Measurements from ENCODE around the gene ZC3H4. TPM values are rescaled to one million over a fixed set of nuclear protein-coding genes. Genes with fewer than 3 reads are reported as not detected.

The ZC3H4 gene
- total RNA-seq, 1 experiment from 2014 or later, result 105 TPM

DNA sequence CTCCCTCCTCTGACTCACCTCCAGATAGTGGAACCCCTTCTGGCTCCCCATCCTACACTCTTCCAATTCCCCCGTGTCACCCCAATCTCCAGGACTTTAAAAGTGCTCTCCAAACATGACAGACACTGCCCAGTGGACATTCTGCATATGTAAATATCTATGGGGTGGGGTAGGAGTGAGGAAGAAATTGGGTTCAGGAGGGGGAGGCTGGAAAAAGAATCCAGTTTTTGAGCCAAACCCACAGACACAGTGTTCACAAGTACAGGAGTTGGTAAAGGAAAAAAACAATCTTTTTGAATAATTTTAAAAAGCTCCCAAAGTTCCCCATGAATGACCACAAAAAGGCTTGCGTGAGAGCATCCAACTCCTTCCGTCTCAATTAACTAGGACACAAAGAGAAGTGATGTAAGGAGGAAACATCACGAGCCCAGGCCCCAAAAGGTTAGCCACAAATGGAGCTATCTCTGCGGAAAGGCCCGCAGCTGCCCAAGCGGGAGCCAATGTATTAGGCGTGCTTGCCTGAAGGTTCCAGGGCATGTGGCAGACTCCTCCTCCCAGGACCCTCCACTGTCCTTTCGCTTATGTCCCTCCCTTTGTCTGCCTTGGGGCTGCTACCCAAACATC, 18.0 kb downstream of the ZC3H4 start:
- Histone ChIP-seq H4K5ac (ENCODE audit: insufficient read length, low read depth, low read length) (no peak overlapping the region), H3K4me2 (ENCODE audit: insufficient read depth, insufficient read length, low read length) (no peak overlapping the region), H4K91ac (ENCODE audit: insufficient read length, low read depth, low read length) (no peak overlapping the region), H3K56ac (ENCODE audit: insufficient read length, low read depth, low read length) (no peak overlapping the region), H3K4me1 (ENCODE audit: insufficient read depth, low read length) (peaks cover 2% of the 10 kb centered on the region; the same call in 1 of the 2 replicates), H3K9me3 (ENCODE audit: control insufficient read depth, low read depth, low read length) (no peaks in the 10 kb centered on the region), H3T11ph (ENCODE audit: low read length) (no peak overlapping the region), H4K8ac (replicated peaks; ENCODE audit: insufficient read length, low read depth, low read length) (no peak overlapping the region), H3K9ac (ENCODE audit: extremely low read depth, insufficient read length, low read length) (no peak overlapping the region), H3K18ac (ENCODE audit: insufficient read length, low read depth, low read length) (no peak overlapping the region), H4K20me1 (ENCODE audit: control insufficient read depth, insufficient read depth, insufficient read length) (no peaks in the 10 kb centered on the region), H3K27ac (ENCODE audit: insufficient read length, low read depth, low read length) (no peak overlapping the region), H2BK15ac (ENCODE audit: low read depth, low read length) (no peak overlapping the region), H3K79me2 (ENCODE audit: insufficient read depth, low read length) (peaks cover 9% of the 10 kb centered on the region; the same call in 1 of the 2 replicates), H3K79me1 (ENCODE audit: insufficient read depth, low read depth, low read length, poor library complexity, severe bottlenecking) (peaks cover 10% of the 10 kb centered on the region), H2AFZ (ENCODE audit: low read length) (no peak overlapping the region), H3K4ac (ENCODE audit: low read depth, low read length) (no peak overlapping the region), H2AK5ac (ENCODE audit: insufficient read length, low read length) (no peak overlapping the region), H3K14ac (ENCODE audit: insufficient read depth, low read length) (no peak overlapping the region), H3K23me2 (ENCODE audit: insufficient read length, low read depth, low read length, poor library complexity, severe bottlenecking) (no peaks in the 10 kb centered on the region), H2BK20ac (ENCODE audit: low read depth, low read length, poor library complexity, severe bottlenecking) (no peak overlapping the region), H2BK12ac (ENCODE audit: insufficient read length, low read depth, low read length) (no peak overlapping the region), H2BK5ac (ENCODE audit: insufficient read length, low read length) (no peak overlapping the region), H3K27me3 (ENCODE audit: insufficient read depth, low read length) (no peaks in the 10 kb centered on the region), H3K23ac (ENCODE audit: insufficient read length, low read depth, low read length) (no peak overlapping the region), H2BK120ac (ENCODE audit: low read depth, low read length, poor library complexity, severe bottlenecking) (no peak overlapping the region)
- Mint-ChIP-seq H3K27ac (peak overlapping the region; percentile 45 to 96 (median 90); a peak in 6 of 7 replicates), H3K4me1 (peaks cover 39 to 51% of the 10 kb centered on the region in 2 experiments), H3K4me3 (no peak overlapping the region), H3K9me3 (no peaks in the 10 kb centered on the region), H3K36me3 (ENCODE audit: insufficient read depth in 1 of 3, low read depth in 3 of 3) (peaks cover 26 to 51% (median 42%) of the 10 kb centered on the region in 3 experiments), H3K27me3 (ENCODE audit: low read depth) (no peaks in the 10 kb centered on the region)
- WGBS (ENCODE audit: extremely low coverage, insufficient read length, low lambda C conversion rate), result no CpG with 5 or more reads among the region's 9 CpGs
- DNase-seq, result no peak
- TF ChIP-seq, protein P1, sequence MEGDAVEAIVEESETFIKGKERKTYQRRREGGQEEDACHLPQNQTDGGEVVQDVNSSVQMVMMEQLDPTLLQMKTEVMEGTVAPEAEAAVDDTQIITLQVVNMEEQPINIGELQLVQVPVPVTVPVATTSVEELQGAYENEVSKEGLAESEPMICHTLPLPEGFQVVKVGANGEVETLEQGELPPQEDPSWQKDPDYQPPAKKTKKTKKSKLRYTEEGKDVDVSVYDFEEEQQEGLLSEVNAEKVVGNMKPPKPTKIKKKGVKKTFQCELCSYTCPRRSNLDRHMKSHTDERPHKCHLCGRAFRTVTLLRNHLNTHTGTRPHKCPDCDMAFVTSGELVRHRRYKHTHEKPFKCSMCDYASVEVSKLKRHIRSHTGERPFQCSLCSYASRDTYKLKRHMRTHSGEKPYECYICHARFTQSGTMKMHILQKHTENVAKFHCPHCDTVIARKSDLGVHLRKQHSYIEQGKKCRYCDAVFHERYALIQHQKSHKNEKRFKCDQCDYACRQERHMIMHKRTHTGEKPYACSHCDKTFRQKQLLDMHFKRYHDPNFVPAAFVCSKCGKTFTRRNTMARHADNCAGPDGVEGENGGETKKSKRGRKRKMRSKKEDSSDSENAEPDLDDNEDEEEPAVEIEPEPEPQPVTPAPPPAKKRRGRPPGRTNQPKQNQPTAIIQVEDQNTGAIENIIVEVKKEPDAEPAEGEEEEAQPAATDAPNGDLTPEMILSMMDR (conservative IDR thresholded peaks at IDR 0.05), result no peak

Measured in H9 (cell line).